ENCODE data around the gene B4GALNT4. TPM values are rescaled to one million over a fixed set of nuclear protein-coding genes. Genes with fewer than 3 reads are reported as not detected.
"Not testable (repeated sequence)": the region's sequence is repeated elsewhere in the genome, so short reads cannot be mapped to it uniquely, and the experiment has no call there.

Gene B4GALNT4
- polyA plus RNA-seq, 1 donor, result 12.4 TPM

- no peak for DNase-seq
These were observed 22.9 kb downstream of the B4GALNT4 start for GRCh38 chr11:392102-392777.

DNA sequence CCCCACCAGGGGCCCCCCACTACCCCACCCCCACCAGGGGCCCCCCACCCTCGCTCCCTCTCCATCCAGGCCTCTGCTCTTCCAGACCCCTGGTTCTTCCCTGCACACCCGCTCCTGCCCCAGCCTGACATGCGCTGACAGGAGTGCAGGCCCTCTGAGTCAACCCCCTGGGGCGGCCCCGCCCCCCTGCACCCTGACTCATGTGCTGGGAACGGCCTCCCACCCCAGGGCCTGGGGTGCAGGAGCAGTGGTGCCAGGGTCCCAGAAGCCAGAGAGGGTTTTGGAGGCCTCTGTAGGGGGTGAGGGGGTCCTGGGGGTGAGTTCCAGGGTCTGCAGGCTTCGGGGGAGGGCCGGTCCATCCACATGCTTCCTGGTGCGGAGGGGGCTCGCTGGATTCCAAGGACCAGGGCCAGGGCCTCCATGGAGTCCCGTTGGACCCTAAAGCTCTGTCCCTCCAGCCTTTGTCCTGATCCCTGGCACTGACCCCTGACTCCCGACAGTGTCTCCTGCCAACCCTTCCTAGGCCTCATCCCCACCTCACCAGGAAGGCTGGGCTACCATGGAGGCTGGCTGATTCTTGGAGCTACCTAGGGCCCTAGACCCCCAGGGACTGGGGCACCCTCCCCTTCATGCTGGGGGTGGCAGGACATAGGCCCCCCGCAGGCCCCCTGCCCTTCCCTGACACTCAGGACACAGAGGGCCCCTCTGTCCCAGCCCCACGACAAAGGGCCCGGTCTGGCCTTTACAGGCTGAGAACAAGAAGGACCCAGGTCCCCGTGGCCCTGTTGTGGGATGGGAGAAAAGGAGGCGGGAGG, 24.1 kb downstream of the B4GALNT4 start:
- no peak for DNase-seq

DNA sequence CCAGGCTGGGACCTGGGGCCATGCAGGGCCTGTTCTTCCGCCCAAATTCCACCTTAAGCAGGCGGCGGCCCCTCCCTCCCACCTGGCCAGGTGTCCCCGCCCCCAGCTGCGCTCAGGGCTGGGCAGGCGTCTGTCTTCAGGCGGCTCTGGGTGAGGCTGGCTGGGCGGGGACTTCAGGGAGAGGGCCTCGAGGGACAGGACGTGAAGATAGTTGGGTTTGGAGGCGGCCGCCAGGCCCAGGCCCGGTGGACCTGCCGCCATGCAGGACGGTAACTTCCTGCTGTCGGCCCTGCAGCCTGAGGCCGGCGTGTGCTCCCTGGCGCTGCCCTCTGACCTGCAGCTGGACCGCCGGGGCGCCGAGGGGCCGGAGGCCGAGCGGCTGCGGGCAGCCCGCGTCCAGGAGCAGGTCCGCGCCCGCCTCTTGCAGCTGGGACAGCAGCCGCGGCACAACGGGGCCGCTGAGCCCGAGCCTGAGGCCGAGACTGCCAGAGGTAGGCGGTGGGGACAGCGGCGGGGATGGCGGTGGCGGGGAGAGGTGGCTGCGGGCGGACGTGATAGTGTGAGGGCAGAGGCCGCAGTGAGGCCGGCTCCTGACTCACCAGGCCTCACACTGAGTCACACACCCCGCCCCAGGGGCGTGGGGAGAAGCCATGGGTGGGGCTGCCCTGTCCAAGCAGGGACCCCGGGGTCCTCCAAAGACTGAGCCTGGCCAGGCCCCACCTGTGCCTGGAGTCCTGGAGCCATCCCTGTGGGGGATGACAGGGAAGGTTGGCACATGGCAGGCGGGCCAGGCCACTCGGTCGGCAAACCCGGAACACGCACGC, 24.9 kb downstream of the B4GALNT4 start, which contains the start of gene PKP3:
TSS of gene PKP3 (plus strand) at position 176 of the 824 bp plus-strand sequence. CDS start at position 260, 84 bp downstream.
- DNase-seq, result no peak

- DNase-seq, result no peak
These were observed 25.8 kb downstream of the B4GALNT4 start for GRCh38 chr11:394858-395655.

DNA sequence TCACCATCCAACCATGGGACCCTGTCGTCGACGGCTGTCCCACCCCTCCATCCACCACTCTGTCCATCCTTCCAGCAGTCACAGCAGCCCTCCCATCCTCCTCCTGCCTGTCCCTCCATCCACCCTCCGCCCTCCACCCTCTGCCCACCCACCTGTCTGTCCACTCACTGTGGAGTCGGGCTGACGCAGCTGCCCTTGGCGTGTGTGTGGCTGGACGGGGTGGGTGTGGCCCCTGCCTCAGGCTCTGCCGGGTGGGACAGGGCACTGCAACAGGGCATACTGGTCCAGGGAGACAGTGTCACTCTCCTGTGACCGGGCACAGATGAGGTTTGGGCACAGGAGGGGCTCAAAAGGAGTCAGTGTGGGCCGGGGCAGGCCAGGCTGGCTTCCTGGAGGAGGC, 26.6 kb downstream of the B4GALNT4 start:
- DNase-seq, result no peak

DNA sequence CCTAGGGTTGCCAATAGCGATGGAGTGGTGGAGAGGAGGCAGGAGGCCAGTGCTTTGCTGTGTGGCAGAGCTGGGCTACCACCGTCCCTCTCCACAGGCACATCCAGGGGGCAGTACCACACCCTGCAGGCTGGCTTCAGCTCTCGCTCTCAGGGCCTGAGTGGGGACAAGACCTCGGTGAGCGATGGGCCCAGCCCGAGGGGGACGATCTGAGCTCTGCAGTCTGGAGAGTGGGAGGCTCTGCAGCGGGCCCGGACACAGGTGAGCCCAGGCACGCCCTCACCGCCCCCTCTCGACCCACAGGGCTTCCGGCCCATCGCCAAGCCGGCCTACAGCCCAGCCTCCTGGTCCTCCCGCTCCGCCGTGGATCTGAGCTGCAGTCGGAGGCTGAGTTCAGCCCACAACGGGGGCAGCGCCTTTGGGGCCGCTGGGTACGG, 27.2 kb downstream of the B4GALNT4 start:
- DNase-seq, result no peak

- peak; percentile 65 for DNase-seq
These were observed 27.7 kb downstream of the B4GALNT4 start for GRCh38 chr11:396948-397548.

DNA sequence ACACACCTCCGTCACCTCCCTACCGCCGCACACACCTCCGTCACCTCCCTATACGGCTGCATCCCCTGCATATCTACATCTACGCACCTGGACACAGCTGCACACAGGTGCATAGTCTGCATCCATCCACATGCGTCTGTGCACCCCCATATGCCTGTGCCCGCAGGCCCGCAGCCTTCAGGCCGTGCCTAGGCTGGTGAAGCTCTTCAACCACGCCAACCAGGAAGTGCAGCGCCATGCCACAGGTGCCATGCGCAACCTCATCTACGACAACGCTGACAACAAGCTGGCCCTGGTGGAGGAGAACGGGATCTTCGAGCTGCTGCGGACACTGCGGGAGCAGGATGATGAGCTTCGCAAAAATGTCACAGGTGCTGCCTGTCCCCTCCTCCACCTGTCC, 29.5 kb downstream of the B4GALNT4 start:
- no peak for DNase-seq

DNA sequence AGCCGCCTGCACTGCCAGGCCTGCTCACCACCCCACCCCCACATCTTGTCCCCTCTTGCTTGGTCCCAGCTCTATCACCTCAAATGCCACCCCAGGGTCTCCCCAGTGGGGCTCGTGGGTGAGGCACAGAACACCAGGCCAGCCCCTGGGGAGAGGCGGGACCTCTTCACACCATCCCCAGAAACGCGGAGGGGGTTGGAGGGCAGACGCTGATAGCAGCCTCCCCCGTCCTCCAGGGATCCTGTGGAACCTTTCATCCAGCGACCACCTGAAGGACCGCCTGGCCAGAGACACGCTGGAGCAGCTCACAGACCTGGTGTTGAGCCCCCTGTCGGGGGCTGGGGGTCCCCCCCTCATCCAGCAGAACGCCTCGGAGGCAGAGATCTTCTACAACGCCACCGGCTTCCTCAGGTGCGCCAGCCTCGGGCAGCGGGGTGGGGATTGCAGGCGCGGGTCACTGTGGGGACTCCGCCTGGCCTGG, 30.5 kb downstream of the B4GALNT4 start:
- DNase-seq, result no peak

DNA sequence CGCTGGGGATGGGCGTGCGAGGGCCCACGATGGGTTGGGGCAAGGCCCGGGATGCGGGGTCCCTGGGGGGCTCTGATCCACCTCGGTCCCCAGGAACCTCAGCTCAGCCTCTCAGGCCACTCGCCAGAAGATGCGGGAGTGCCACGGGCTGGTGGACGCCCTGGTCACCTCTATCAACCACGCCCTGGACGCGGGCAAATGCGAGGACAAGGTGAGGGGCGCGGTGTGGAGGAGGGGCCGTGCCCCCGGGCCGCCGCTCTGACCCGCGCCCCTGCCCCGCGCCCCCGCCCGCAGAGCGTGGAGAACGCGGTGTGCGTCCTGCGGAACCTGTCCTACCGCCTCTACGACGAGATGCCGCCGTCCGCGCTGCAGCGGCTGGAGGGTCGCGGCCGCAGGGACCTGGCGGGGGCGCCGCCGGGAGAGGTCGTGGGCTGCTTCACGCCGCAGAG, 31.0 kb downstream of the B4GALNT4 start:
- no peak for DNase-seq

DNA sequence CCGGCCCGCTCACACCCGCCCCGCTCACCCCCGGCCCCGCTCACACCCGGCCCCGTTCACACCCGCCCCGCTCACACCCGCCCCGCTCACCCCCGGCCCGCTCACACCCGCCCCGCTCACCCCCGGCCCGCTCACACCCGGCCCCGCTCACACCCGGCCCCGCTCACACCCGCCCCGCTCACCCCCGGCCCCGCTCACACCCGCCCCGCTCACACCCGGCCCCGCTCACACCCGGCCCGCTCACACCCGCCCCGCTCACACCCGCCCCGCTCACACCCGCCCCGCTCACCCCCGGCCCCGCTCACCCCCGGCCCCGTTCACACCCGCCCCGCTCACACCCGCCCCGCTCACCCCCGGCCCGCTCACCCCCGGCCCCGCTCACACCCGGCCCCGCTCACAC, 31.9 kb downstream of the B4GALNT4 start:
- DNase-seq, result not testable (repeated sequence)

DNA sequence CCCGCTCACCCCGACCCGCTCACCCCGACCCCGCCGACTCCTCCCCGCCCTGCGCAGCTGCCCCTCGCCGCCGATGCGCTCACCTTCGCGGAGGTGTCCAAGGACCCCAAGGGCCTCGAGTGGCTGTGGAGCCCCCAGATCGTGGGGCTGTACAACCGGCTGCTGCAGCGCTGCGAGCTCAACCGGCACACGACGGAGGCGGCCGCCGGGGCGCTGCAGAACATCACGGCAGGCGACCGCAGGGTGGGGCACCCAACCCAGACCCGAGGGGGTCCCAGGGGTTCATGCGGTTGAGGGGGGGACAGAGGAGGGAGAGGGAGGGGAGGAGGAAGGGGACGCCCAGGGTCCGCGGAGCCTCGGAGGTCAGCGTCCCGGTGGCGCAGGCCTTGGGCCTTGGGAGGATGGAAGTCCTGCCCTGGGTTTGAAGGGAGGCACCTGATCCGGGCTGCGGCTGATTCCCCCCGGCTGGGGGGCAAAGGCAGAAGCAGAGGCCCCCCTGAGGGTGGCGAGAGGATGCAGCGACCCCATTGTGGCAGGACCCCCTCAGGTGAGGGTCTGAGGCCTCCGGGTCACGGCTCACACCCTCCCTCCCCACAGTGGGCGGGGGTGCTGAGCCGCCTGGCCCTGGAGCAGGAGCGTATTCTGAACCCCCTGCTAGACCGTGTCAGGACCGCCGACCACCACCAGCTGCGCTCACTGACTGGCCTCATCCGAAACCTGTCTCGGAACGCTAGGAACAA, 33.9 kb downstream of the B4GALNT4 start:
- no peak for DNase-seq

DNA sequence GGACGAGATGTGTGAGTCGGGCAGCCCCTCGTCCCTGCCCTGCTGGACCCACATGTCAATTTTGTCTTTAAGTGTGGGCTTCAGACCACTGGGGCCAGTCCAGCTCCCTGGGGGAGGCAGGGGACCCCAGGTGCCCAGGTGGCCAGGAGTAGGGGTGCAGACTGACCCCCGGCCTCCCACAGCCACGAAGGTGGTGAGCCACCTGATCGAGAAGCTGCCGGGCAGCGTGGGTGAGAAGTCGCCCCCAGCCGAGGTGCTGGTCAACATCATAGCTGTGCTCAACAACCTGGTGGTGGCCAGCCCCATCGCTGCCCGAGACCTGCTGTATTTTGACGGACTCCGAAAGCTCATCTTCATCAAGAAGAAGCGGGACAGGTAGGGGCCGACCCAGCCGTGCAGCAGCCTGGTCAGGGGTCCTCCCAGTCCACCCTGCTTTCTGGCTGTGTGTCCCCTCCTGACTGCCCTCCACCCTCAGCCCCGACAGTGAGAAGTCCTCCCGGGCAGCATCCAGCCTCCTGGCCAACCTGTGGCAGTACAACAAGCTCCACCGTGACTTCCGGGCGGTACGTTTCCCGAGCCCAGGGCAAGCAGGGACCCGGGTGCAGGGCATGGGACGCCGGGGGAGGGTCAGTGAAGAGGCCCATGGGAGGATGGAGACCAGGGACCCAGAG, 34.6 kb downstream of the B4GALNT4 start:
- no peak for DNase-seq

GRCh38 chr11:404551-405264, 35.4 kb downstream of the B4GALNT4 start:
- DNase-seq, result no peak

DNA sequence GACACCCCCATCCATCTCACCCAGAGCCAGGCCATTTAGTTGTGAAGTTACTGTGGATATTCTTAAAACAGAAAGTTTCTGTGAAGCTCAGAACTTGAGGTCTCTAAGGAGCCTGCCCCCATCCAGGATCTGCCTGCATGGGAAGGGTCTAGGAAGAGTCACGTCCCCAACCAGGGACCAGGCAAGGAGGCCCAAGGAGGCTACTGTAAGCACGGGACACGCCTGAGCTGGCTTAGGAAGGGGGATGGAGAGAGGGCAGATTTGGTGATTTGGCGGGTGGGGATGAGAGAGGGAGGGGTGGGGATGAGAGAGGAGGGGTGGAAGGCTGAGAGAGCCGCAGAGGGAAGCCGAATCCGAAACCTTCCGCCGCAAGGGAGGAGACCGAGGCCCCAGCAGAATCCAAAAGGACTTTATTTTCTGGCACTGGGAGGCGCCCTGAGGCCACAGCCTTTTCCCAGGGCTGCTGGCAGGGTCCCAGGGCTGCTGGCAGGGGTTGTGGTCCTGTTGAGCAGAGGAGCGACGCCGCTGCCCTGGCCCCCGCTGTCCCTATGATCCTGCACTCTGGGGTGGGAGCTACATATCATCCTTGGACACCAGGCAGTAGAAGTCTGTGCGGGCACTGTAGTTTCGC, 36.1 kb downstream of the B4GALNT4 start:
- no peak for DNase-seq

- no peak for DNase-seq
These were observed 36.9 kb downstream of the B4GALNT4 start for GRCh38 chr11:405954-406795.

GRCh38 chr11:406796-407650, 37.7 kb downstream of the B4GALNT4 start:
- DNase-seq, result peak; percentile 61
